GM18909 (cell line): ENCODE data around the gene REC114.

Source experiments
- ATAC-seq: cut with Tn5 transposase; IDR thresholded peaks from one replicate; pipeline ENCODE4 v1.9.1; 2021; ENCODE audit warnings: mild to moderate bottlenecking; ENCODE audit not compliant: unreplicated experiment, poor library complexity

Gene REC114

DNA sequence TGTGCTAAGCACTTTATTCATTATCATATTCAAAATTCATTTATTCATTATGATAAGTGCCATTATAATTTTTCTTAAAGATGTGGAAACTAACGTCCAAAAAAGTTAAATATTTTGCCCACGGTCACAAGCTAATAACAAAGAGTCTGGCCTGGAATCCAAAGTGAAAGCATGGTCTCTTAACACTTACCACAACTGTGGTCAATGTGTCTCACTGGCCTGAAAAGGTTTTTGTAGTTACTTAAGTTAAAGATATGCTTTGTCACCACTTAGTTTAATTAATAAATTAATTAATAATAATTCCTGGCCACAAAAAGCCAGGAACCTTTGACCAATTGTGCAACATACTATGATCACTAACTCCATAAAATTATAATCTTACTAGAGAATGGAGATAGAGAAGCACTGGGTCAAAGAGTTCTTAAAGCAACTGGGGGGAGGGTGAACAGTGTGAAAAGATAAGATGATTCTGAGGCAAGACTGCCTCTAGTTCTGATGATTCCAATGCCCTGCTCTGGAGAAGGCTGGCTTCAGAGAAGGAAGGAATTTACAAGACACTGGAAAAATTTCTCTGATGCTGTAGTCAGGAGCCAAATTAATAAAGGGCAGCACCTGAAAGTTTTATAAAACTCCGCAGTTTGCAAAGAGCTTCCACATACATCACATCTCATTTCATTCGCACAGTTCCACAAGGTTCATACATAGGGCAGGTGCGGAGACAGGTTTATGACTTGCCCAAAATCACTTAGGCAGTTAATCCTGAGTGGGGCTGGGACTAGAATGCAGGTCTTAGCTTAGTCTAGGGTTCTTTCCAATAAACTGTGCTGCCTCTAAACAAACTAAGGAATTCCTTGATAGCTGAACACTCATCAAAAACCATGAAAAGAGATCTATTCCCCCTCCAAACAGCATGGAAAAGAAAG, 157.7 kb downstream of the REC114 start:
- ATAC-seq = no peak

DNA sequence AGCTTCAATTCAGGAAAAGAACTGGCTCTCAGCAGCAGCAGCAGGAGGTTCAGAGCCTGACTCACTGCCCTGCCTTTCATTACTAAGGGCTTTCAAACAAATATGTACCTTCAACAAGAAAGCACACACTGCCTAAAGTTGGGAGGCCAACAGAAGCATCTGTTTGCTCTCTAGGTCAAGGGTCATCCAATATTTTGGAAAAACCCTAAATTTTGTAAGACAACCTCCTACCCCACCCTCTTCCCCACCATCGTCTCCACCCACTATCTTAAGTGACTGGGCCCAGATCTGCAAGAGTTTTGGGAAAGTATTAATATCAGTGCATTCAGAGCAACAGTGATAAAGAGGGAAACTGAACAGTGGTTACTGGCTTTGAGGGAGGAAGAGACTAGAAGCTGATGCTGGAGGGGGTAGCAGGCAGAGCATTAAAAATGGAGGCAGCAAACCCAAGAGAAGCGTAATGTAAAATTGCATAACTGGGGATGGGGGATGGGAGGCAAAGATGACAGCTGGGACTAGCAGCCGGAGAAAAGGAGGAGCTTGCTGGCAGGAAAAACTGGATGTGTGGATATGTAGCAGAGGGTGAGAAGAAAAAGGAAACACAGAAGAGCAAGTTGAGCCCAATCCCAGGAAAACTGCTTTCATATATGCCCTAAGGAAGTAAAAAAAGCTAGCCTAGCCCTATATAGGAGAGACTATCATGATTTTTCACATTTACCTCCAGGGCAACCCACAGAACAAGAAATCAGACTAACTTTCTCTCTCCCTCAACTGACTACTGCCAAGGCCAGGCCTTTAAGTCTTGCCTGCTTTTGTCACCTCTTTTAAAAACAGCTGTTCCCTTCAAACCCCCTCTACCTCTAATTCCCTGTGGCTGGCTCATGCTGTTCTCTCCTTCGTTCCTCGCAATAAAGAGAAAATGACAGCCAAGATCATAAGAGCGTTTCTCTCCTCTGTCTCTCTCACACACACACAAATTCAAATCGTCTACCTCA, 158.8 kb downstream of the REC114 start:
- ATAC-seq = no peak

DNA sequence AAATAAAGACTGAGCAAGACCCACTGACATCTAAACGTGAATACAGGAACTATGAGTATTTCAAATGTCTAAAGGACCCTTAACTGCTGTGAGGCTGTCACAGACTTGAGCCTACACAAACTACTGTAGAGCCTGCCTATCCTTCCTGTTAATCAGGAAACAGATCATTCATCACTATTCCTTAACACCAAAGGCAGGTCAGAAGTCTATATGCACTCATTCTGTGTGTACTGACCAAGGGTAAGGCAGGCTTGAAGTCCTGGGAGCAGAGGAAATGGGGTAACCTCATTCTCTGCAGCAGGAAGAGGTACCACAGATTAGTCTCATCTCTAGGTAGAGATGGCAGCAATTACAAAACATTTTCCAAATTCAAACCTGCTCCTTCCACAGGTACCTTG, 159.5 kb downstream of the REC114 start:
- ATAC-seq = no peak

DNA sequence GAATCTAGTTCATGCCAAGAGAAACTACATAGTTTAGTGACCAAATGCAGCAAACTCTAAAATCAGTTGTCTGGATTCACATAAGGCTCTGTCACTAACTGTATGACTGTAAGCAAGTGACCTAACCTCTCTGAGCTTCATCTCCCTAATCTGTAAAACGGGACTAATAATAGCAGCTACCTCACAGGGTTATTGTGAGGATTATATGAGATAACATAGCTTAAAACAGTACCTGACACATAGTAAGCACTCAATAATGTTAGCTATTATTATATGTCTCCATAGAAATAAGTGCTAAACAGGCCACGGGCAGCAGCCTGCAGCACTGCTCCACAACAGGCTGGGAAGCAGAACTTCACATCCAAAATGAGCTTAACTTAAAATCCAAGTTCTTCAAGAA, 160.0 kb downstream of the REC114 start:
- no peak for ATAC-seq

DNA sequence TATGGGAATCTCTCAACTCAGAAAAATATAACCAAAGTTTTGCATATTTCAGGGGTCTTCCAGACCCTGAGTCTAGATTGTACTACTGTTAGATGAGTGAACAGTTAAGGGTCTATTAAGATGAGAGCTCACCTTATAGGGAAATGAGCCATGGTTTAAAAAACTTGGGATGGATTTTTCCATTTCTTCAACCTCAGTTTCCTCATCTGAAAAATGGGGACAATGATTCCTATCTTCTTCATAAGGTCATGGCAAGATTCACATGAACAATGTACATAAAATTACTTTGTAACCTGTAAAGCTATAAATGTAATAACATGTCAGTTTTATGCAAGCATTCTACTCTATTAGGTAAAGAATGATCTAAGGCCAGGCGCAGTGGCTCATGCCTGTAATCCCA, 161.5 kb downstream of the REC114 start:
- no peak for ATAC-seq

DNA sequence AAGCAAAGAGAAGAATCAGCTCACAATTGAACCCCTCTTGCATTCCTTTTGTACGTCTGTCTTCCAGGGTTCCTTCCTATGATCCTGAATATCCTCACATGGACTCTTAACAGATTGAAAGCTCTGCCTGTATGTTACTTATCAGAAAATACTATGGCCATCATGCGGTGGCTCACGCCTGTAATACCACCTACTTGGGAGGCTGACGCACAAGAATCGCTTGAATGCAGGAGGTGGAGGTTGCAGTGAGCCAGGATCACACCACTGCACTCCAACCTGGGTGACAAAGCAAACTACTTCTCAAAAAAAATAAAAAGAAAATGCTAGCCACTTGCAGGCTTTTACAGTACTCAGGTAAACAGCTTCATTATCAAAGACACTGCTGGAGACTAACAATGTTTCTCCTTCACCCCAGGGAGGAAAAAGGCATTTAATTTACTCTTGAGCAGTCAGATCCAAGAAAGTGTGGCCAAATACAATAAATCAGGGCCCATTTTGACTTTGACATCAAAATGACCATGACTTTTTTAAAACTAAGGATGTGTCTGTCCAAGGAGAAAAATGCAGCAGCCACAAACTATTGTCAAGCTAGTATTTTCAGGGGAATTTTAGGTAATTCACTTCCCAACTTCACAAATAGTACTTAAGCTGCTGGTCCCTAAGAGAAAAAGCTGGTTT, 162.9 kb downstream of the REC114 start:
- no peak for ATAC-seq

DNA sequence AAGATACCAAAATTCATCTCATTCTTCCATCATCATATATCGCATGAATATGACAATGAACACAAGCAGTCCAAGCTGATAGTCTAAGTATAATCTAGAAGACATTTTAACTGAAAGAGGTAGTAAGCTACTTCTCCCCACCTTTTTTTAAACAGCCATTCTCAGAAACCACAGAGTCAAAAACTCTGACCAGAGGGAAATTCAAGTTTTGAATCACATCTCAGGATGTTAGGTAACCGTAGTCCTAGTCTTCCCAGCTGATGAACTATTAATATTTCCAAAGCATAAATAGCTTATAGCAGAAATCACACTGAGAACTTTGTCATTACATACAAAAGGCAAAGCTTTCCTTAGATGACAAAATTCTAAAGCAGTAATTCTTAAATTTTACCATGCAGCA, 164.4 kb downstream of the REC114 start:
- no peak for ATAC-seq

DNA sequence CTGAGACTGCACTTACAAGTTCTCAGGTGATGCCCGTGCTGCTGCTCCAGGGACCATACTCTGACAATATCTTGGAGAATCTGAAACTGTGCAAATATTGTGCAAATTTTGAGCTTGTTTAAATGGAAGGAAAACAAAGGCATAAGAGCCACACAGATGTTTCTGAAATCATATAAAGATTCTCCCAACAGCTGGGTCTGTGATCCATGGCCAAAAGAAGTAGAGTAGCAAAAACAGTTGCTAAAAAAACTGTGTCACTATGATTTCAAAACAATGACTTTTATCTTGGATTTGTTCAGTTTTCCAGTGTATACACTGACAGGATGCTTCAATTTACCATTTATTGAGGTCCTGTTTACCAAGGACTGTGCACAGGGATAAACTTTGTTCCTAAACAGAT, 164.9 kb downstream of the REC114 start:
- no peak for ATAC-seq

DNA sequence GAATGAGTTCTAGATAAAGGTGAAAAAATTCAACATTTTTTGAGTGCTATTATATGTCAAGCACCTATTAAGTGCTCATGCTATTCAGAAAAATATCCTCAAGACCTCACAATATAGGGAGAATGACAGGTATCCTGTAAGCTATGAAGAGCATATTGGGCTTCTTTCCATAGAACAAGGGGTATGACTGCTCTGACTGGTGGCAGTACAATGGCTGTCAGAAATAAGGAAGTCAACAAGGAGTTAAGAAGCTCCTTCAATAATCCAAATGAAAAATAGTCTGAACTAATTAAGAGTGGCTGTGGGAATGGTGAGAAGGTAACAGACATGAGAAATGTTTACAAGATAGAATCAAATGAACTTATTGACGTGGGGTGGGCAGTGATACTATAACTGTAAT, 165.5 kb downstream of the REC114 start:
- ATAC-seq = no peak

DNA sequence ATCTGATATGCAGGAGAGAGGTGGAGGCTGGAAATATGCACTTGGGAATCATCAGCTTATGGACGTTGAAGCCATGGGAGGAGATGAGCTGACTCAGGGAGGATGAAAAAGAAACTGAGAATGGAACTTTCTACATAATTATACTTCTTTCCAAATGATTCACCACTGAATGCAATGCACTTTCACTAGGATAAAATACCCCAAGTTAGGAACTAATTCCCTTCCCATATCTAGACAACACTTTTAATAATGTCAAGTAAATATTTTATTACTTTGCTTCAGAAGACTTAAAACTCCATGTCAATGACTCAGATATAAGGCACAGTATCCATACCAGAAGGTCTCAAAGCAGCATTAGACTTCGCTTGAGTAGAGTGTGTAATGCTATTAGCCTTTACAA, 166.0 kb downstream of the REC114 start:
- ATAC-seq = no peak
